HFF-Myc (cell line): Measurements from ENCODE around the gene COQ2.
A peak's percentile ranks its signal among the peaks of the same experiment; 100 is the strongest.
"Not testable (repeated sequence)": the region's sequence is repeated elsewhere in the genome, so short reads cannot be mapped to it uniquely, and the experiment has no call there.

Experiments
- DNase-seq: peaks from one replicate; pipeline ENCODE4 v3.0.0-alpha.2; 2011; ENCODE audit warnings: low read depth; ENCODE audit errors: extremely low read depth
- H3K4me3 ChIP-seq: replicated peaks from 2 replicates; pipeline ENCODE4 v1.5.1; 2011; ENCODE audit warnings: low read depth, mild to moderate bottlenecking, control low read depth, low read length
- TF ChIP-seq, protein P1 (sequence below): IDR thresholded peaks from 2 replicates; pipeline ENCODE4 v1.5.1; 2012; ENCODE audit warnings: mild to moderate bottlenecking, low read depth, low read length, control low read depth; ENCODE audit errors: missing control alignments

The COQ2 gene

DNA sequence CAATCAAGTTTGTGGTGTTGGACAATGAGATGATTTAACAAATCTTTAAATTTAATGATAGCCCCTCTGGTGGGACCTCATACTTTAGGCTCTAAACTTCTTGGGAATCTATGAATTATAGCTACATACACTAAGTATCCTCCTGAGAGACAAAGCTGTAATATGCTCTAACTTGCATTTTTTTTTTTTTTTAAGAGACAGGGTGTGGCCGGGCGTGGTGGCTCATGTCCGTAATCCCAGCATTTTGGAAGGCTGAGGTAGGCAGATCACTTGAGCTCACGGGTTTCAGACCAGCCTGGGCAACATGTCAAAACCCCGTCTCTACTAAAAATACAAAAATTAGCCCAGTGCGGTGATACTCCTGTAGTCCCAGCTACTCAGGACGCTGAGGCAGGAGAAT is 23.3 kb upstream of the COQ2 start:
- TF ChIP-seq, protein P1, sequence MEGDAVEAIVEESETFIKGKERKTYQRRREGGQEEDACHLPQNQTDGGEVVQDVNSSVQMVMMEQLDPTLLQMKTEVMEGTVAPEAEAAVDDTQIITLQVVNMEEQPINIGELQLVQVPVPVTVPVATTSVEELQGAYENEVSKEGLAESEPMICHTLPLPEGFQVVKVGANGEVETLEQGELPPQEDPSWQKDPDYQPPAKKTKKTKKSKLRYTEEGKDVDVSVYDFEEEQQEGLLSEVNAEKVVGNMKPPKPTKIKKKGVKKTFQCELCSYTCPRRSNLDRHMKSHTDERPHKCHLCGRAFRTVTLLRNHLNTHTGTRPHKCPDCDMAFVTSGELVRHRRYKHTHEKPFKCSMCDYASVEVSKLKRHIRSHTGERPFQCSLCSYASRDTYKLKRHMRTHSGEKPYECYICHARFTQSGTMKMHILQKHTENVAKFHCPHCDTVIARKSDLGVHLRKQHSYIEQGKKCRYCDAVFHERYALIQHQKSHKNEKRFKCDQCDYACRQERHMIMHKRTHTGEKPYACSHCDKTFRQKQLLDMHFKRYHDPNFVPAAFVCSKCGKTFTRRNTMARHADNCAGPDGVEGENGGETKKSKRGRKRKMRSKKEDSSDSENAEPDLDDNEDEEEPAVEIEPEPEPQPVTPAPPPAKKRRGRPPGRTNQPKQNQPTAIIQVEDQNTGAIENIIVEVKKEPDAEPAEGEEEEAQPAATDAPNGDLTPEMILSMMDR = no peak
- H3K4me3 ChIP-seq = no peak overlapping the region
- DNase-seq = no peak

GRCh38 chr4:83305187-83305586 is 20.6 kb upstream of the COQ2 start:
- H3K4me3 ChIP-seq = no peak overlapping the region
- TF ChIP-seq, protein P1 = no peak
- no peak for DNase-seq

GRCh38 chr4:83297548-83298260 is 13.1 kb upstream of the COQ2 start:
- TF ChIP-seq, protein P1 = no peak
- H3K4me3 ChIP-seq = no peak overlapping the region
- no peak for DNase-seq

- DNase-seq = no peak
- TF ChIP-seq, protein P1 = no peak
- H3K4me3 ChIP-seq = no peak overlapping the region
Observed at GRCh38 chr4:83293305-83294046, 8.9 kb upstream of the COQ2 start.

DNA sequence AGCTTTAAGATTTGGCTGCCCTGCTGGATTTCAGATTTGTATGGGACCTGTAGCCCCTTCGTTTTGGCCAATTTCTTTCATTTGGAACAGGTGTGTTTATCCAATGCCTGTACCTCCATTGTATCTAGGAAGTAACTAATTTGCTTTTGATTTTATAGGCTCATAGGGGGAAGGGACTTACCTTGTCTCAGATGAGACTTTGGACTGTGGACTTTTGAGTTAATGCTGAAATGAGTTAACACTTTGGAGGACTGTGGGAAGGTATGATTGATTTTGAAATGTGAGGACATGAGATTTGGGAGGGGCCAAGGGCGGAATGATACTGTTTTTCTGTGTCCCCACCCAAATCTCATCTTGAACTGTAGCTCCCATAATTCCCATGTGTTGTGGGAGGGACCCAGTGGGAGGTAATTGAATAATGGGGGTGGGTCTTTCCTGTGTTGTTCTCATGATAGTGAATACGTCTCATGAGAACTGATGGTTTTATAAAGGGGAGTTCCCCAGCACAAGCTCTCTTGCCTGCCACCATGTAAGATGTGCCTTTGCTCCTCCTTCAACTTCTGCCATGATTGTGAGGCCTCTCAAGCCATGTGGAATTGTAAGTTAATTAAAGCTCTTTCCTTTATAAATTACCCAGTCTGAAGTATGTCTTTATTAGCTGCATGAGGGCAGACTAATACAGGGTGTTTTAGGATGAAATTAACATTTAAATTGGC is 5.6 kb upstream of the COQ2 start:
- DNase-seq, H3K4me3 ChIP-seq: not testable (repeated sequence)

- not testable (repeated sequence) for H3K4me3 ChIP-seq, DNase-seq
Observed at GRCh38 chr4:83288381-83288780, 3.8 kb upstream of the COQ2 start.

- TF ChIP-seq, protein P1 = no peak
- H3K4me3 ChIP-seq = peak overlapping the region; percentile 72
- DNase-seq = no peak
Observed at GRCh38 chr4:83285055-83285407, 433 bp upstream of the COQ2 start.

DNA sequence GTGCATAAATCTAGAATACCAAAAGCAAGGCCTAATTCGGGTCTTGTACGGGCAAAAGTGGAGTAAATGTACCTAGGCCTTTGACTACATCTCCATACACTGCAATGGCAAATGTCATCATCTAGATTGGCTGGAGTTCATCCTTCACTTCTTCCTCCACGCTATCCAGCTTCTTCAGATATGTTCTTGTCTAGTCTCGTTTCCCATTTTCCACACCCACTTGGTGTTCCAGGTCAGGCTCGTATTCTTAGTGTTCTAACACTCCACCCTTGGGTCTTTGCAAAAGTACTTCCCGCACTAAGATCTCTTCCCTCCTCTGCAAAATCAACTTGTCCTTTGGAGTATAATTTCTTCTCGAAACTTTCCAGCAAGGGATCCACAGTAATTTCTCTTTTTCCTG is 1.4 kb downstream of the COQ2 start:
- DNase-seq = no peak
- H3K4me3 ChIP-seq = peak overlapping the region; percentile 72
- TF ChIP-seq, protein P1 = no peak
